Measurements from ENCODE around the gene ENTPD2.

Gene ENTPD2

DNA sequence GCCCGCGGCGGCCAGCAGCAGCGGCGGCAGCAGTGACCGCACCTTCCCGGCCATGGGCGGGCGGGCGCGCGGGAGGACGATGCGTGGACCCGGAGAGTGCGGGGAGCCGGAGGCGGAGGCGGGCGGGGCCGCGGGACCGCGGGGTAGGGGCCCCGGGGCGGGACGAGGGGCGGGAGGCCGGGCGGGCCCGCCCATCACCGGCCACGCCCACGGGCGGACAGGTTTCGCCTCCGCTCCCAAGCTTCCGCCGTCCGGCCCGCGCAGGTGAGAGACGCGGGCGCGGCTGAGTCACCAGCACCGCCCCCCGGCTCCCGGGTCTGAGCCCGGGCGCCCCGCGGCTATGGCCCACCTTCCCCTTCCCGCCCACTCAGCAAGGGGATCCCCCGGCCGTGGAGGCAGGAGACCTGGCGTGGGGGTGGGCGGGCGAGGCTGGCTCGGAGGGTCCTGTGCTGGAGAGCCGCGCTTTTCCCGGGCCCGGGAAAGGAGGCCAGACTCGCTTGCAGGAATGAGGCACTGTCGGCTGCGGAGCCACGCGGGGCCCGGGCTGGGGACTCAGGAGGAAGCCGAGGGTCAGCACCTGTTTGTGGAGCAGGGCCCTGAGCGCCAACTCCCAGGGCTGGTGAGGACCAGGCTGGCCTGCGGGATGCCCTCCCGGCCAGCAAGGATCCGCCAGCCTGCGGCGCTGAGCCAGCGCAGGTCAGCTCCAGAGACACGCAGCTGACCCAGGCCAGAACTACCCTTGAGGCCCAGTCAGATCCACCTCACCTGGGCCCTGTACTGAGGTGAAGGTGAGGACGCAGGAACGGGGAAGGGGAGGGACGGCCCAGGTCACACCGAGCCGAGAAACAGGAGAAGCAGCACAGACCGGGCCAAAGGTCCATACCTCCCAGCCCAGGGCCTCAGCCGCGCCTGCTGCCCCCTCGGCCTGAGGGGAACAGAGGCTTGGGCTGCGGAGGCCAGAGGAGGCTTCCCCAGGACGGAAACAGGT lies at the start of gene ENTPD2:
Gene ENTPD2, minus strand, starts transcription at position 118 of the 988 bp plus-strand sequence. Its CDS starts 64 bp downstream, at position 54.
- peak; percentile 60 for DNase-seq
- peaks cover 29% of the 10 kb centered on the region for H3K27me3 Mint-ChIP-seq
- H3K27ac Mint-ChIP-seq, result no peak within 1 kb of the TSS
- H3K4me1 Mint-ChIP-seq (ENCODE audit: low read depth), result peaks cover 4% of the 10 kb centered on the region
- H3K4me3 Mint-ChIP-seq, result no peak within 1 kb of the TSS
- no peaks in the 10 kb centered on the region for H3K36me3 Mint-ChIP-seq (ENCODE audit: low read depth)
- no peaks in the 10 kb centered on the region for H3K9me3 Mint-ChIP-seq

DNA sequence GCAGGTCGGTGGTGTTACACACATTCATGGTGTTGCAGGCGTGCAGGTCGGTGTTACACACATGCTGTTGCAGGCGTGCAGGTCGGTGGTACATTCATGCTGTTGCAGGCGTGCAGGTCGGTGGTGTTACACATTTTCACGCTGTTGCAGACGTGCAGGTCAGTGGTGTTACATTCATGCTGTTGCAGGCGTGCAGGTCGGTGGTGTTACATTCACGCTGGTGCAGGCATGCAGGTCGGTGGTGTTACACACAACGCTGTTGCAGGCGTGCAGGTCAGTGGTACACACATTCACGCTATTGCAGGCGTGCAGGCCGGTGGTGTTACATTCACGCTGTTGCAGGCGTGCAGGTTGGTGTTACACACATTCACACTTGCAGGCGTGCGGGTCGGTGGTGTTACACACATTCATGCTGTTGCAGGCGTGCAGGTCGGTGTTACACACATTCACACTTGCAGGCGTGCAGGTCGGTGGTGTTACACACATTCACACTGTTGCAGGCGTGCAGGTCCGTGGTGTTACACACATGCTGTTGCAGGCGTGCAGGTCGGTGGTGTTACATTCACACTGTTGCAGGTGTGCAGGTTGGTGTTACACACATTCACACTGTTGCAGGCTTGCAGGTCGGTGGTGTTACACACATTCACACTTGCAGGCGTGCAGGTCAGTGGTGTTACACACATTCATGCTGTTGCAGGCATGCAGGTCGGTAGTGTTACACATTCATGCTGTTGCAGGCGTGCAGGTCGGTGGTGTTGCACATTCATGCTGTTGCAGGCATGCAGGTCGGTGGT lies 49.5 kb upstream of the ENTPD2 start:
- no peak overlapping the region for H3K4me3 Mint-ChIP-seq
- no peaks in the 10 kb centered on the region for H3K27me3 Mint-ChIP-seq
- H3K9me3 Mint-ChIP-seq, result peaks cover 5% of the 10 kb centered on the region
- DNase-seq, result no peak
- H3K4me1 Mint-ChIP-seq (ENCODE audit: low read depth), result no peaks in the 10 kb centered on the region
- peaks cover 21% of the 10 kb centered on the region for H3K36me3 Mint-ChIP-seq (ENCODE audit: low read depth)
- H3K27ac Mint-ChIP-seq, result no peak overlapping the region

DNA sequence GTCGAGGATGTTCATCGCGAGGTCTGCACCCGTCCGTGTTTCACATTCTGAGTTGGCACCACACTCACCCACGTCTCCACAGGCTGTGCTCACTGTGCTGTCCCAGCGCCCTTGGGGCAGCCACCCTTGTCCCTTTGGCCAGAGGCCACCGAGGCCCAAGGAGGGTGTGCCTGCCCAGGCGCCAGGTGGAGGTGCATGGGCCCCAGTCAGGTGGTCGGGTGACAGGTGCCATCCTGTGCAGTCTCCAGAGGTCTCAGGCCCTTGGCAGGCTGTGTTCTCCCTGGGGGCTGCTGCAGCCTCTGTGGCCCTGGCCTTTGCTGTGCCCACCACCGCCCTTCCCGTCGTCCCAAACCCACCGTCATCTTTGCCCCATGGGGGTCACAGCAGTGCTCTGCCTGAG lies 45.4 kb upstream of the ENTPD2 start:
- Mint-ChIP-seq H3K36me3 (ENCODE audit: low read depth) (peaks cover 31% of the 10 kb centered on the region), H3K9me3 (peaks cover 5% of the 10 kb centered on the region), H3K4me1 (ENCODE audit: low read depth) (peaks cover 26% of the 10 kb centered on the region), H3K27me3 (no peaks in the 10 kb centered on the region), H3K27ac (no peak overlapping the region), H3K4me3 (no peak overlapping the region)
- DNase-seq, result no peak

DNA sequence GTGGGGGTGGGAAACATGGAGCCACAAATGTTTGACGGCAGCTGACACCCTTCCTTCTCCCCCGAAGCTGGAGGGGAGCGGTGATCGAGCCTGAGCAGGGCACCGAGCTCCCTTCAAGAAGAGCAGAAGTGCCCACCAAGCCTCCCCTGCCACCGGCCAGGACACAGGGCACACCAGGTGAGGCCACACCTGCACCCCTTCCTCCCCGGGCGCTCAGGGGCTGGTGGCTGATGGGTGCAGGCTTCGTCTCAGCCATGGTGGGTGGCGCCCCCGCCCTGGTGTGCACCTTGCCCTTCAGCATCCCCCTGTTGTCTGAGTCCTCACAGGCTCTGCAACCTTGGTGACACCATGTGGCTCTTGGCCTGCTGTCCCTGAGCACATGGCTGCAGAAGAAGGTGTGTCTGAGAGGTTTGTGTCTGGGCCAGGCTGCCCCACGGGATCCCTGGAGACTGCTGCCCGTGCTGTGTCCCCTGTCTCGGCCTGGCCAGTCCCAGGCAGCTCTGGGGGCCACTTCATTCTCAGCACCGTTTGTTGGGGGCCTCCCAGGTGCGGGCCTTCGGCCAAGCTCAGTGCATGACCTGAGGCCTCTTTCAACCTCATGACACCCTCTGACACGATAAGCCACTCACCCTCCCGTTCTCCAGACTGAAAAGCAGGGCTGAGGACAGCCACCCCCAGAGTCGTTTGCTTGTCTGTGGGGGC lies 44.1 kb upstream of the ENTPD2 start:
- Mint-ChIP-seq H3K4me3 (no peak overlapping the region), H3K4me1 (ENCODE audit: low read depth) (peaks cover 28% of the 10 kb centered on the region), H3K27me3 (no peaks in the 10 kb centered on the region), H3K36me3 (ENCODE audit: low read depth) (peaks cover 35% of the 10 kb centered on the region), H3K27ac (no peak overlapping the region), H3K9me3 (no peaks in the 10 kb centered on the region)
- DNase-seq, result no peak

DNA sequence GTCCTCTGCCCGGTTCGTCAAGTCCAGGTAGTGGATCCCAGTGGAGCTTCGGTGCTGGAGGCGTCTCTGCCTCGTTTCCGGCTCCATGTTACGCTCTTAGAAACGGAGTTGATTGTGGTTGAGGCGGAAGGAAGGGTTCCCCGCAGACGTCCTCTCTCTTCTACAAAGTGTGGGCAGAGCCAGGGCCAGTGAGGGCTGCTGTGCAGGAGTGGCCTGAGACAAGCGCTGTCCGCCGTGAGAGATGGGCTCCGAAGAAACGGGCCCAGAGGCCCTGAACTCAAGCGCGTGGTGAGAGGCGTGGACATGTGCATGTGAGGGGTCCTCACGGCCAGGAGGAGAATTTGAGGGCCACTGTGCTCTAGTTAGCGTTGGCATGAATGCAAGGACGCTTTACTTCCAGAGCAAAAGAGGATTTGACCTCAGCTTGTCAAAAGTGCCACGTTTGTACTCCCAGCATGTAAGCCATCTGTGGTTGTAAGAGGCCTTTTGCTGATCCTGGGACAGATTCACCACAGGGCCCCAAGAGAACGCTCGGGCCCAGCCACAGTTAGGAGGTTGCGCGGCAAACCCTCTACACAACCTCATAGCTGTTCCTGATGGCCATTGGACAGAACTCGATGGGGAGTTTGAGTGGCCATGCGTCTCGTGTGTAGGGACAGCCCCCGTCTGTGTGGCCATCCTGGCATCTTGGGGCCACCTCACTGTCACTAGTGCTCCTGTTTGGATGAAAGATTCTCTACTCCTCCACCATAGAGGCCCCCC lies 43.1 kb upstream of the ENTPD2 start:
- DNase-seq, result no peak
- Mint-ChIP-seq H3K4me3 (peak overlapping the region; percentile 79), H3K4me1 (ENCODE audit: low read depth) (peaks cover 28% of the 10 kb centered on the region), H3K27ac (peak overlapping the region; percentile 97), H3K36me3 (ENCODE audit: low read depth) (peaks cover 43% of the 10 kb centered on the region), H3K27me3 (no peaks in the 10 kb centered on the region), H3K9me3 (no peaks in the 10 kb centered on the region)

DNA sequence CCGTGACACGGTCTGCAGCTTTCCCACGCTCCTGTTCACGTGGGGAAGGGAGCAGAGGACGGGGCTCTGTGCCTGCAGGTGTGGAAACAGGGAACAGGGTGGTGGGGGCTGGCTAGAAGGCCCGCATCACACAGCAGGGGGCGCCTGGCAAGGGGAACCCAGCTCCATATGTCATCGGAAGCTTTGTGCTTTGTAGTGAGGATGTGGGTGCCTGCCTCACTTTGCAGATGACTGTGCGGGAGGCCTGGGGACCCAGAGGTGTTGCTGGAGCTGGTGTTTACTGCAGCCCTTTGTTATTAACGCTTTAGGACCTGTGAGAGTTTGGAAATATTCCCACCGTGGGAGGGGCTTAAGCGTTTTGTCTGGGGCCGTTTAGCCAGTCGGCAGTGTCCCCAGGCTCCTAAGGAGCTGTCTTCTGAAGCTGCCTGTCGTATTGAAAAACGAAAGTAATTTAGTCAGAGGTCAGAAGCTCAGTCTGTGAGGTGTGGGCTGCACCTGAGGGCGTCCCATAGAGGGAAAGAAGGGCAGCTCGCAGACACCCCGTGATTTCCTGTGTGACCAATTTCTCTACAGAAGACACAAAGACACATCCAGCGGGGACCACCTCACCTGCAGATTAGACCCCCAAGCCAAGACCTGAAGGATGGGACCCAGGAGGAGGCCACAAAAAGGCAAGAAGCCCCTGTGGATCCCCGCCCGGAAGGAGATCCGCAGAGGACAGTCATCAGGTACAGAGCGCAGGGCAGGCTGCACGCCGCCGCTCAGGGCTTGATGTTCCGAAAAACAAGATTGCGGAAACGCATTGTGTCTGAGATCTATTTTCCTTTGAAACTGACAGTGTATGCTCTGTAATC lies 42.0 kb upstream of the ENTPD2 start:
- Mint-ChIP-seq H3K4me3 (peak overlapping the region; percentile 79), H3K27me3 (no peaks in the 10 kb centered on the region), H3K9me3 (no peaks in the 10 kb centered on the region), H3K27ac (peak overlapping the region; percentile 97), H3K4me1 (ENCODE audit: low read depth) (peaks cover 28% of the 10 kb centered on the region), H3K36me3 (ENCODE audit: low read depth) (peaks cover 51% of the 10 kb centered on the region)
- DNase-seq, result peak; percentile 87

DNA sequence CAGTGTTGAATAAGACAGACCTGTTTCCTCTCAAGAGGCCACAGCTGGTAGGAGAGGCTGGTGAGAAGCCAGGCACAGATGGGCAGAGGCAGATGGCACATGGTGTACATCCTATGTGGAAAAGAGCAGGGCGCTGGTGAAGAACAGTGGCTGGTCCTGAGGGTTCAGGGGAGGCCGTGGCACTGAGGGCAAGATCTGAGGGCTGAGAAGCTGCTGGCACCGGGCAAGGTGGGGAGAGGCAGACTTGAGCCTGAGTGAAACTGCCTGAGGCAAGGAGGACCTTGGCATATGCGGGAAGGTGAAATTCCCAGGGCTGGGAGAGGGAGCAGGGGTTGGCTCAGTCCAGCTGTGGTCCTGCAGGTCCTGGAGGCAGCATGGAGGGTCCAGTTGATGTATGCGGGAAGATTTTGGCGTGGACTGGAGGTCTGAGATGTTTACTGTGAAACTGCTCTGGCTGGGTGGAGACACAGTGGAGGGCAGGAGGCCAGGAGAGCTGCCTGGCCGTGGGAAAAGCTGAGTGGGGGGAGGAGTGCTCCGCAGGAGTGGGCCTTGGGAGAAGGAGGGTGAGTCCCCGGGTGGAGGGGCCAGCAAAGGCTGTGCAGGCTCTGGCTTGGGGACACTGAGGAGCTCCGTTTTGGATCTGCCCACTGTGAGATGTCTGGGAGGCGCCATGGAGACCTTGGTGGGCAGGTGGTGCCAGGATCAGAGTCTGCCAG lies 35.5 kb upstream of the ENTPD2 start:
- peak overlapping the region; percentile 92 for H3K27ac Mint-ChIP-seq
- H3K36me3 Mint-ChIP-seq (ENCODE audit: low read depth), result peaks cover 56% of the 10 kb centered on the region
- DNase-seq, result no peak
- H3K9me3 Mint-ChIP-seq, result no peaks in the 10 kb centered on the region
- H3K27me3 Mint-ChIP-seq, result no peaks in the 10 kb centered on the region
- H3K4me1 Mint-ChIP-seq (ENCODE audit: low read depth), result peaks cover 38% of the 10 kb centered on the region
- H3K4me3 Mint-ChIP-seq, result no peak overlapping the region

DNA sequence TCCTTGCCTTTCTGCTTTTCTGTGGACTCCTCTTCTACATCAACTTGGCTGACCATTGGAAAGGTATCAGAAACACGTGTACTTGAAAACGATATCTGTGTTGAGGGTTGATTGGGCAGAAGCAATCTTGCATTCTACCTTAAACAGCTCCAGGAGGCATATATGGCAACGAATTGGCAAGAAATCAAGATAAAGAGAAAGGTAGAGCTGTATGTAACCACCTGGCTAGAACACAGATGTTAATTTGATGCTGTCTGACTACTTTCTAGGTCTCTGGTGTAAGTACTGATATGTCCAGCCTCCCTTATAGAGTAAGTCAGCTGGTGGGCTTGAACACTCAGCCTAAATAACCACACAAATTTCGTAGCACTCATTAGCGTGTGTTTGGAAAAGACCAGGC lies 34.3 kb upstream of the ENTPD2 start:
- Mint-ChIP-seq H3K27me3 (no peaks in the 10 kb centered on the region), H3K36me3 (ENCODE audit: low read depth) (peaks cover 60% of the 10 kb centered on the region), H3K4me3 (peak overlapping the region; percentile 87), H3K4me1 (ENCODE audit: low read depth) (peaks cover 44% of the 10 kb centered on the region), H3K9me3 (no peaks in the 10 kb centered on the region), H3K27ac (peak overlapping the region; percentile 92)
- no peak for DNase-seq

DNA sequence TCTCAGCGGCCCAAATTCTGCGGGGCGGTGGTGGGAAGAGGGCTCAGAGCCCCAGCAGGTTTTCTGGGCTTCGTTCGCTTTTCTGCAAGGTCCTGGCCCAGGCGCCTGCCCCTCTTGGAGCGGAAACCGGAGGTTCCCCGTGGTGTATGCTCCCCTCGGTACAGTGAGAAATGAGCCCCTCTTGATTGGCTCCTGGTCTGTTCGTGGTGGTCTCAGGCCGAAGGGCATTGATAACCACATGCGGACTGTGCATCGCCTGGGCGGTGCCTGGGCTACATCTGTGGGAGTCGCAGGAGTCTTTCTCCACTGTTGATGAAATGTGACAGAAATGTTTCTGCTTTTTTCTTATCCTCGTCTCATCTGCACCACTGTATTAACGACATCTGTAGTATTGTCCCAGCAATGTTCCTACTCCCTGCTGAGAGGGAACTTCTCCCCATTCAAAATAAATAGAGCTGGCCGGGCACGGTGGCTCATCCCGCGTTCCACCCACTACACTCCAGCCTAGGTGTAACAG lies 33.6 kb upstream of the ENTPD2 start:
- H3K36me3 Mint-ChIP-seq (ENCODE audit: low read depth), result peaks cover 58% of the 10 kb centered on the region
- DNase-seq, result no peak
- H3K27ac Mint-ChIP-seq, result peak overlapping the region; percentile 92
- no peaks in the 10 kb centered on the region for H3K27me3 Mint-ChIP-seq
- peaks cover 44% of the 10 kb centered on the region for H3K4me1 Mint-ChIP-seq (ENCODE audit: low read depth)
- H3K4me3 Mint-ChIP-seq, result peak overlapping the region; percentile 87
- no peaks in the 10 kb centered on the region for H3K9me3 Mint-ChIP-seq

DNA sequence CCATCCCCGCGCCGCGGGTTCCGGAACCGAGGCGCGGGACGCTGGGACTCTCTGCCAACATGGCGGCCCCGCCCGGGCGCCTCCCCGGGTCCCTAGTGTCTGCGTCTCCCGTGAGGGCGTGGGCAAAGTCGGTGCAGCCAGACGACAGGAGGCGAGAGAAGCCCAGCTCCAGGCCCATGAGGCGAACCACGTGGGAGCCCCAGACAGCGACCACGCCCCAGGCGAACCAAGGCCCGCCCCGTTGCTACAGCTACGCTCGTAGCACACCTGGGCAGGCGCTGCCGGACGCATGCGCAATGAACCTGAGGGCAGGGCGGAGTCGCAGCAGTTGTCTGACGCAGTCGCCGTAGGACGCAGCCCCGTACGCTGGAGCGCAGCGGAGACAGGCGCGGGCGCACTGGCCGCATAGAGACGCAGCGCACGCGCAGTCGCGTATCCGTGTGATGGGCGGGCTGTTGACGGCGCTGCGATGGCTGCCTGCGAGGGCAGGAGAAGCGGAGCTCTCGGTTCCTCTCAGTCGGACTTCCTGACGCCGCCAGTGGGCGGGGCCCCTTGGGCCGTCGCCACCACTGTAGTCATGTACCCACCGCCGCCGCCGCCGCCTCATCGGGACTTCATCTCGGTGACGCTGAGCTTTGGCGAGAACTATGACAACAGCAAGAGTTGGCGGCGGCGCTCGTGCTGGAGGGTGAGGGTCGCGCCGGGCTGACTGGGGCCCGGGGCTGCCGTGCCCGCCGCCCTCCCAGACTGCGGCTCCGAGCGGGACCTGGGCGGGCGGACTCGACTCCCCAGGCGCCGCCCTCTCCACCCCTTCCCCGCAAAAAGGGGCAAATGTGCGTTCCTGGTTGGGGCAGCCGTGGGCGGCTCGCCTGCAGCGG lies 32.9 kb upstream of the ENTPD2 start, which contains the start of gene MAN1B1:
Gene MAN1B1, plus strand, starts transcription at position 455 of the 878 bp plus-strand sequence. Its CDS starts 15 bp downstream, at position 470.
- peaks cover 44% of the 10 kb centered on the region for H3K4me1 Mint-ChIP-seq (ENCODE audit: low read depth)
- peak within 1 kb of the TSS; percentile 87 for H3K4me3 Mint-ChIP-seq
- H3K36me3 Mint-ChIP-seq (ENCODE audit: low read depth), result peaks cover 59% of the 10 kb centered on the region
- H3K27me3 Mint-ChIP-seq, result no peaks in the 10 kb centered on the region
- DNase-seq, result peak; percentile 99
- peak within 1 kb of the TSS; percentile 97 for H3K27ac Mint-ChIP-seq
- no peaks in the 10 kb centered on the region for H3K9me3 Mint-ChIP-seq

DNA sequence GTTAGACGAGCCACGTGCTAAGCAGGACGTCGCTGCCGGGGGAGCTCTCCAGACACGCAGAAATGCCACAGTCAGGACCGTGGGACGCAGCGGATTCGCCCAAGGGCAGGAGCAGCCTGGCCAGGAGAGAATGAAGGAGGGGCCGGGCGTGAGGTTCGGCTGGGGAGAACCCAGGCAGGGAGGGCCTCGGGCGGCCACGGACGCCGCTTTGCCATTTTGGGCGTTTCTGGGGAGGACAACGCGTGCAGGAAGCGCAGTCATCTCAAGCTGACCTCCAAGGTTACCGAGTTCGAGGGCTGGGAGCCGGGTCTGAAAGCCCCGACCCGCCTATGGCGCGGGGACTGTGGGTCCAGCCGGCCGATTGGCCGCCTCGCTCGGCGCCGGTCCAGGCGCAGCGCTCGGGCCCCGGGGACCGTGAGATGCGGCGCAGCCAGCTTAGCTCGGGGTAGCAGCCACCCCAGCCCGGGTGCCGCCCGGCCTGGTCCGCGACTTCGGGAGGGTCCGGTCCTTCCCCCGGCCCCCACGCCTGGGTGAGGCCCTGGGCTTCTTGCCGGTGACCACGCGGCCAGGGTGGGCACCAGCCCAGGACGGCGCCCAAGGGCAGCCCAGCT lies 32.2 kb upstream of the ENTPD2 start:
- Mint-ChIP-seq H3K36me3 (ENCODE audit: low read depth) (peaks cover 56% of the 10 kb centered on the region), H3K27ac (peak overlapping the region; percentile 97), H3K9me3 (no peaks in the 10 kb centered on the region), H3K27me3 (no peaks in the 10 kb centered on the region), H3K4me3 (peak overlapping the region; percentile 87), H3K4me1 (ENCODE audit: low read depth) (peaks cover 44% of the 10 kb centered on the region)
- peak; percentile 75 for DNase-seq
